ENCODE data around the gene SUN1.
A peak's percentile ranks its signal among the peaks of the same experiment; 100 is the strongest.

The SUN1 gene

GRCh38 chr7:894164-894867 is 62.0 kb downstream of the SUN1 start:
- DNase-seq: no peak

- DNase-seq: no peak
These were observed 62.7 kb downstream of the SUN1 start for GRCh38 chr7:894927-895450.

- DNase-seq: no peak
These were observed 63.3 kb downstream of the SUN1 start for GRCh38 chr7:895451-896052.

GRCh38 chr7:896346-897075 is 64.2 kb downstream of the SUN1 start:
- no peak for DNase-seq

GRCh38 chr7:897086-897485 is 64.8 kb downstream of the SUN1 start:
- no peak for DNase-seq

- DNase-seq: no peak
These were observed 65.6 kb downstream of the SUN1 start for GRCh38 chr7:897771-898376.

GRCh38 chr7:898460-898854 is 66.2 kb downstream of the SUN1 start:
- DNase-seq: no peak

GRCh38 chr7:898855-899681 is 66.8 kb downstream of the SUN1 start:
- no peak for DNase-seq

GRCh38 chr7:899806-900205 is 67.5 kb downstream of the SUN1 start:
- DNase-seq: no peak

GRCh38 chr7:900331-901040 is 68.2 kb downstream of the SUN1 start:
- DNase-seq: no peak

- DNase-seq: no peak
These were observed 68.7 kb downstream of the SUN1 start for GRCh38 chr7:901041-901387.

GRCh38 chr7:901388-902154 is 69.3 kb downstream of the SUN1 start:
- DNase-seq: peak; percentile 85 to 95

- no peak for DNase-seq
These were observed 70.7 kb downstream of the SUN1 start for GRCh38 chr7:902996-903395.

GRCh38 chr7:903921-904755 is 71.9 kb downstream of the SUN1 start:
- DNase-seq: no peak

GRCh38 chr7:904847-905246 is 72.6 kb downstream of the SUN1 start:
- DNase-seq: no peak

- no peak for DNase-seq
These were observed 74.5 kb downstream of the SUN1 start for GRCh38 chr7:906776-907157.

- DNase-seq: no peak
These were observed 75.1 kb downstream of the SUN1 start for GRCh38 chr7:907158-907980.

GRCh38 chr7:908159-908581 is 75.9 kb downstream of the SUN1 start:
- no peak for DNase-seq
